HL-60 (cell line): Measurements from ENCODE around the gene NDUFAF7.

Source experiments
- DNase-seq, 2 experiments: peaks; one replicate each; pipeline ENCODE4 v3.0.0-alpha.2; 2010 to 2020; ENCODE audit warnings: low read depth in 1 of 2, low spot score in 1 of 2
- H3K27ac ChIP-seq: fragments of 250-450 bp; sonication (Bioruptor Pico); replicated peaks from 2 replicates; pipeline ENCODE4 v1.5.1; 2020; ENCODE audit warnings: mild to moderate bottlenecking, moderate library complexity
- H3K27me3 ChIP-seq: fragments of 250-450 bp; sonication (Bioruptor Pico); 2 replicates; pipeline ENCODE4 v1.5.1; 2021; ENCODE audit warnings: mild to moderate bottlenecking, moderate library complexity; ENCODE audit not compliant: insufficient read depth, poor library complexity, severe bottlenecking
- H3K4me3 ChIP-seq: replicated peaks from 2 replicates; pipeline ENCODE4 v1.5.1; 2011; ENCODE audit warnings: mild to moderate bottlenecking, control low read depth, low read length; ENCODE audit not compliant: insufficient read depth
- GABPA ChIP-seq: IDR thresholded peaks from 2 replicates; pipeline ENCODE4 v1.6.1; 2012; ENCODE audit warnings: low read depth
- POLR2AphosphoS5 ChIP-seq: IDR thresholded peaks from 2 replicates; pipeline ENCODE4 v1.6.1; 2012; ENCODE audit warnings: low read depth
- SPI1 ChIP-seq: IDR thresholded peaks from 2 replicates; pipeline ENCODE4 v1.6.1; 2012; ENCODE audit warnings: low read depth, mild to moderate bottlenecking, borderline replicate concordance
- TF ChIP-seq, protein P1 (sequence below): IDR thresholded peaks from one replicate; pipeline ENCODE4 v1.5.1; 2011; ENCODE audit warnings: low read length, control low read depth, inconsistent platforms; ENCODE audit not compliant: insufficient read depth
- TF ChIP-seq, protein P2 (sequence below): IDR thresholded peaks from 2 replicates; pipeline ENCODE4 v1.6.1; 2012; ENCODE audit warnings: low read depth; ENCODE audit not compliant: insufficient replicate concordance

NDUFAF7 gene

DNA sequence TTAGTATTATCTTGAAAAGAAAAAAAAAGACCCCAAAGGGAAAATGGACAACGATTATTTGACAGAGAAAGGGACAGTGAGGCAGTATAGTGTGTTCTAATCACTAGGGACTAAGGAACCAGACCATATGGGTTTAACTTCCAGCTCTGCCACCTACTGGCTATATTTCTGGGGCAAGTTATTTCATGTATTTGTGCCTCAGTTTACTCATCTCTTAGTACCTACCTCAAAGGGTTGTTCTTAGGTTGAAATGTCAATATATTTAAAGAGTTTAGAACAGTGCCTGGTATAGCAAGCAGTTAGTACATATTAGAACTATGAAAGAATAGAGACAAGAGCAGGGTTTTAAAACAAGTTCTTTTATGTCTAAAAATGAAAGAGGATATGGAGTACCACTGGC lies 50.5 kb downstream of the NDUFAF7 start:
- no peak overlapping the region for H3K27ac ChIP-seq
- H3K4me3 ChIP-seq: no peak overlapping the region
- no peaks in the 10 kb centered on the region for H3K27me3 ChIP-seq
- DNase-seq: no peak
- no peak for TF ChIP-seq GABPA
- TF ChIP-seq SPI1: no peak
- TF ChIP-seq POLR2AphosphoS5: no peak
- TF ChIP-seq, protein P1, sequence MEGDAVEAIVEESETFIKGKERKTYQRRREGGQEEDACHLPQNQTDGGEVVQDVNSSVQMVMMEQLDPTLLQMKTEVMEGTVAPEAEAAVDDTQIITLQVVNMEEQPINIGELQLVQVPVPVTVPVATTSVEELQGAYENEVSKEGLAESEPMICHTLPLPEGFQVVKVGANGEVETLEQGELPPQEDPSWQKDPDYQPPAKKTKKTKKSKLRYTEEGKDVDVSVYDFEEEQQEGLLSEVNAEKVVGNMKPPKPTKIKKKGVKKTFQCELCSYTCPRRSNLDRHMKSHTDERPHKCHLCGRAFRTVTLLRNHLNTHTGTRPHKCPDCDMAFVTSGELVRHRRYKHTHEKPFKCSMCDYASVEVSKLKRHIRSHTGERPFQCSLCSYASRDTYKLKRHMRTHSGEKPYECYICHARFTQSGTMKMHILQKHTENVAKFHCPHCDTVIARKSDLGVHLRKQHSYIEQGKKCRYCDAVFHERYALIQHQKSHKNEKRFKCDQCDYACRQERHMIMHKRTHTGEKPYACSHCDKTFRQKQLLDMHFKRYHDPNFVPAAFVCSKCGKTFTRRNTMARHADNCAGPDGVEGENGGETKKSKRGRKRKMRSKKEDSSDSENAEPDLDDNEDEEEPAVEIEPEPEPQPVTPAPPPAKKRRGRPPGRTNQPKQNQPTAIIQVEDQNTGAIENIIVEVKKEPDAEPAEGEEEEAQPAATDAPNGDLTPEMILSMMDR: no peak
- TF ChIP-seq, protein P2, sequence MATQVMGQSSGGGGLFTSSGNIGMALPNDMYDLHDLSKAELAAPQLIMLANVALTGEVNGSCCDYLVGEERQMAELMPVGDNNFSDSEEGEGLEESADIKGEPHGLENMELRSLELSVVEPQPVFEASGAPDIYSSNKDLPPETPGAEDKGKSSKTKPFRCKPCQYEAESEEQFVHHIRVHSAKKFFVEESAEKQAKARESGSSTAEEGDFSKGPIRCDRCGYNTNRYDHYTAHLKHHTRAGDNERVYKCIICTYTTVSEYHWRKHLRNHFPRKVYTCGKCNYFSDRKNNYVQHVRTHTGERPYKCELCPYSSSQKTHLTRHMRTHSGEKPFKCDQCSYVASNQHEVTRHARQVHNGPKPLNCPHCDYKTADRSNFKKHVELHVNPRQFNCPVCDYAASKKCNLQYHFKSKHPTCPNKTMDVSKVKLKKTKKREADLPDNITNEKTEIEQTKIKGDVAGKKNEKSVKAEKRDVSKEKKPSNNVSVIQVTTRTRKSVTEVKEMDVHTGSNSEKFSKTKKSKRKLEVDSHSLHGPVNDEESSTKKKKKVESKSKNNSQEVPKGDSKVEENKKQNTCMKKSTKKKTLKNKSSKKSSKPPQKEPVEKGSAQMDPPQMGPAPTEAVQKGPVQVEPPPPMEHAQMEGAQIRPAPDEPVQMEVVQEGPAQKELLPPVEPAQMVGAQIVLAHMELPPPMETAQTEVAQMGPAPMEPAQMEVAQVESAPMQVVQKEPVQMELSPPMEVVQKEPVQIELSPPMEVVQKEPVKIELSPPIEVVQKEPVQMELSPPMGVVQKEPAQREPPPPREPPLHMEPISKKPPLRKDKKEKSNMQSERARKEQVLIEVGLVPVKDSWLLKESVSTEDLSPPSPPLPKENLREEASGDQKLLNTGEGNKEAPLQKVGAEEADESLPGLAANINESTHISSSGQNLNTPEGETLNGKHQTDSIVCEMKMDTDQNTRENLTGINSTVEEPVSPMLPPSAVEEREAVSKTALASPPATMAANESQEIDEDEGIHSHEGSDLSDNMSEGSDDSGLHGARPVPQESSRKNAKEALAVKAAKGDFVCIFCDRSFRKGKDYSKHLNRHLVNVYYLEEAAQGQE: no peak

DNA sequence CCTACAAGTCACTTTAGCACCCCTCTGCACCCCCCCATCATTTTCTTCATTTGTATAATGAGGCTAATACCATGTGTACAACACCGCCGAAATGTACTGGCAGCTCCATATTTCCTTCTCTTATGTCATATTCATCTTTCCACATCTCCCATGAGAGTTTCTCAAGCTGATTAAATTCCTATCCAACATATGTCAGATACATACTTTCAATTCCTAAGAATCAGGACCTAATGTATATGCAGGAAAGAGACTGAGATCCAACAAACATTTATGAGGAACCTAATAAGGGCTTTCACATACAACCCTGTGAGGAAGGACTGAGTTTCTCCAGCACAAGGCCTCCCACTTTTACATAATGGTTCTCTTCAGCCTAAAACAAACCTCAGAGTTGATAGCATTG lies 51.3 kb downstream of the NDUFAF7 start:
- Histone ChIP-seq H3K27ac (no peak overlapping the region), H3K27me3 (no peaks in the 10 kb centered on the region), H3K4me3 (no peak overlapping the region)
- TF ChIP-seq, protein P1: no peak
- TF ChIP-seq, protein P2: no peak
- TF ChIP-seq SPI1: no peak
- no peak for TF ChIP-seq POLR2AphosphoS5
- no peak for TF ChIP-seq GABPA
- no peak for DNase-seq

DNA sequence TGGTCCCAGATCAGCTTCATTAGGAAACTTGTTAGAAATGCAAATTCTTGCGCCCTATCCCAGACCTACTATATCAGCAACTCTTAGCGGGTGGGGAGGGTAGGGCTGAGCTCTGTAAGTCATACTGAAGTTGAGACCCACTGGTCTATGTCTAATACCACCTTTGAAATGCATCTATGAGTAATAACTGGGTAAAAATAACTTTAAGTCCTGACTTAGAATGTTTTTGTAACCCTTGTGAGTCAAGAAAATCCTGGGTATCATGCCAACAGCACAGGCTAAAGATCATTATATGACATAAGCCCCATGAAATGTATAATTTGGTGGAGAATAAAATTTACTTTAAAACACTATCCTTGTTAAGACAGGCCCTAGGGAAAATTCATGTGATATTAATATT lies 51.7 kb downstream of the NDUFAF7 start:
- no peak overlapping the region for H3K27ac ChIP-seq
- H3K4me3 ChIP-seq: no peak overlapping the region
- no peak for DNase-seq
- TF ChIP-seq GABPA (no peak), POLR2AphosphoS5 (no peak), SPI1 (no peak)
- TF ChIP-seq, protein P2: no peak
- TF ChIP-seq, protein P1: no peak
- no peaks in the 10 kb centered on the region for H3K27me3 ChIP-seq
